NCI-H1930 (cell line): ENCODE results near the gene RAD17.
"Not testable (repeated sequence)": the region's sequence is repeated elsewhere in the genome, so short reads cannot be mapped to it uniquely, and the experiment has no call there.

Experiments
- DNase-seq, 2 experiments: peaks; one replicate each; lab custom pipeline; 2025; lab: John Stamatoyannopoulos, UW

Gene RAD17

GRCh38 chr5:69378376-69378775, 8.8 kb downstream of the RAD17 start:
- DNase-seq = no peak

- no peak for DNase-seq
Observed at GRCh38 chr5:69404659-69405330, 35.2 kb downstream of the RAD17 start.

- DNase-seq = peak; percentile 54 to 67
Observed at GRCh38 chr5:69414885-69415583, 45.4 kb downstream of the RAD17 start, which contains the start of gene MARVELD2. Gene MARVELD2, plus strand, starts transcription at chr5:69415116. Its CDS starts 4,270 bp downstream, at chr5:69419386.

GRCh38 chr5:69415584-69415958, 46.0 kb downstream of the RAD17 start:
- DNase-seq = no peak

GRCh38 chr5:69416180-69416579, 46.6 kb downstream of the RAD17 start:
- DNase-seq = no peak

- DNase-seq = no peak
Observed at GRCh38 chr5:69416699-69417098, 47.1 kb downstream of the RAD17 start.

- no peak for DNase-seq
Observed at GRCh38 chr5:69418554-69418953, 48.9 kb downstream of the RAD17 start.

- DNase-seq = no peak
Observed at GRCh38 chr5:69431424-69432303, 62.0 kb downstream of the RAD17 start.

- DNase-seq = no peak
Observed at GRCh38 chr5:69432412-69433206, 63.0 kb downstream of the RAD17 start.

GRCh38 chr5:69435276-69435884, 65.8 kb downstream of the RAD17 start:
- DNase-seq = not testable (repeated sequence)

- DNase-seq = no peak
Observed at GRCh38 chr5:69444127-69444754, 74.6 kb downstream of the RAD17 start.

GRCh38 chr5:69449511-69449910, 79.9 kb downstream of the RAD17 start:
- no peak for DNase-seq

GRCh38 chr5:69450116-69450515, 80.5 kb downstream of the RAD17 start:
- no peak for DNase-seq

GRCh38 chr5:69450527-69450926, 80.9 kb downstream of the RAD17 start:
- not testable (repeated sequence) for DNase-seq

- no peak for DNase-seq
Observed at GRCh38 chr5:69451941-69452647, 82.5 kb downstream of the RAD17 start.

GRCh38 chr5:69453487-69453886, 83.9 kb downstream of the RAD17 start:
- not testable (repeated sequence) for DNase-seq

- DNase-seq = no peak
Observed at GRCh38 chr5:69454460-69455249, 85.0 kb downstream of the RAD17 start.

GRCh38 chr5:69455428-69455988, 85.9 kb downstream of the RAD17 start:
- not testable (repeated sequence) for DNase-seq

GRCh38 chr5:69462170-69462569, 92.6 kb downstream of the RAD17 start:
- DNase-seq = no peak
